ENCODE results near the gene M1AP. TPM values are rescaled to one million over a fixed set of nuclear protein-coding genes. Genes with fewer than 3 reads are reported as not detected.

M1AP gene
- total and polyA plus RNA-seq, 9 of the 15 experiments (the other 6 are each of a cell fraction or from before 2014, with no cell fraction given), result 0.06 to 0.33 (median 0.11) TPM; not detected in 4

DNA sequence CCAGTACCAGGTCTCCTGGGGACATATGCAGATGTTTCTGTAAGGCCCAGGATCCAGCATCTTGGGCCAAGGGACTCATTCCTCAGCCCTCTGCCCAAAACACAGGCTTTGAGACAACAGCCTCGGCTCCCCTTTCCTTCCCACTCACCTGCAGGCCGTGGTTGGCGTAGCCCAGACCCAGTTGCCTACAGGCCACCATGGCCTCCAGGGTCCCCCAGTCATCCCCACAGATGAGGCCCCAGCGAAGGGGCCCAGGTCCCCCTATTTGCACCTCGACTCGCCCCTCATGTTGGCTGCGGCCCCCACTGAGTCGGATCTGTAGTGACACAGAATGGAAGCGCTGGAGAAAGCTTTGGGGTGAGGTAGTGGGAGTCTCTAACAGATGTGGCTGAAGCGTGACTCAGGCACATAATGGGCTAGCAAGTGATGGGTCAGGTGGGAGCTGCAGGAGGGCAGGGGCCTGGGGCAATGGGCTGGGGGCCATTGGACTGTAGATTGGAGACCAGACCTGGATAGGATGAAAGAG, 112.6 kb downstream of the M1AP start:
- ChIA-PET CTCF (ENCODE audit: low intra/inter-chr PET ratio) (interaction anchor here (0.6 kb wide), 1 partner anchor 57 kb away, joined by 3 read pairs; no protein-coding TSS in a partner anchor), POLR2A (interaction anchor here (0.6 kb wide), 1 partner anchor 22 kb away, joined by 3 read pairs; no protein-coding TSS in a partner anchor)
- no peak overlapping the region for H2AFZ ChIP-seq (ENCODE audit: low read depth, low read length)
- H3K27me3 ChIP-seq (ENCODE audit: control insufficient read depth in 2 of 2, insufficient read depth in 2 of 2, low read length in 2 of 2), result no peaks in the 10 kb centered on the region
- no TSS peak for BruUV-seq (replicated peaks)
- H3K4me2 ChIP-seq (ENCODE audit: insufficient read depth, low read length), result no peak overlapping the region
- in situ Hi-C loops (cut with MboI) (no loop called here), intact Hi-C loops (cut with micrococcal nuclease) (no loop called here)
- H3K9me3 ChIP-seq (replicated peaks; ENCODE audit: control insufficient read depth, insufficient read depth, low read depth, low read length), result no peaks in the 10 kb centered on the region
- no peak overlapping the region for H3K9ac ChIP-seq (ENCODE audit: insufficient read depth in 1 of 2, low read depth in 2 of 2, low read length in 2 of 2)
- peaks cover 3% of the 10 kb centered on the region for H3K9me1 ChIP-seq (ENCODE audit: control insufficient read depth, insufficient read depth, low read length)
- H3K27ac ChIP-seq (ENCODE audit: extremely low read depth, low read depth, low read length), result no peak overlapping the region
- 52% methylated on average over 10 of the region's 10 CpGs for WGBS (ENCODE audit: insufficient coverage, low coverage, missing lambda C conversion rate)
- DNase-seq (ENCODE audit: extremely low read depth in 1 of 4, low spot score in 3 of 4) (no peak), FAIRE-seq (no peak), ATAC-seq (no peak)
- TF ChIP-seq, protein P1, sequence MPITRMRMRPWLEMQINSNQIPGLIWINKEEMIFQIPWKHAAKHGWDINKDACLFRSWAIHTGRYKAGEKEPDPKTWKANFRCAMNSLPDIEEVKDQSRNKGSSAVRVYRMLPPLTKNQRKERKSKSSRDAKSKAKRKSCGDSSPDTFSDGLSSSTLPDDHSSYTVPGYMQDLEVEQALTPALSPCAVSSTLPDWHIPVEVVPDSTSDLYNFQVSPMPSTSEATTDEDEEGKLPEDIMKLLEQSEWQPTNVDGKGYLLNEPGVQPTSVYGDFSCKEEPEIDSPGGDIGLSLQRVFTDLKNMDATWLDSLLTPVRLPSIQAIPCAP (CRISPR knock-in tag; IDR thresholded peaks at IDR 0.05; ENCODE audit: borderline replicate concordance), result no peak
- peak; percentile 53 for TF ChIP-seq POLR2G (IDR thresholded peaks at IDR 0.05; ENCODE audit: low read depth, low read length)
- no peaks in the 10 kb centered on the region for H4K20me1 ChIP-seq (replicated peaks; ENCODE audit: control insufficient read depth, insufficient read depth, low read length)
- peaks cover 31% of the 10 kb centered on the region for H3K36me3 ChIP-seq (ENCODE audit: control insufficient read depth, insufficient read depth, low read length)
- H3K4me3 ChIP-seq, result no peak overlapping the region
- peaks cover 19 to 29% of the 10 kb centered on the region in 2 experiments; a peak in 4 of 5 replicates for H3K4me1 ChIP-seq (replicated peaks in 1 of 2; ENCODE audit: control insufficient read depth in 2 of 2, insufficient read depth in 2 of 2, low read length in 2 of 2)
- peaks cover 16% of the 10 kb centered on the region for H3K79me2 ChIP-seq (ENCODE audit: control insufficient read depth, insufficient read depth, low read length)

DNA sequence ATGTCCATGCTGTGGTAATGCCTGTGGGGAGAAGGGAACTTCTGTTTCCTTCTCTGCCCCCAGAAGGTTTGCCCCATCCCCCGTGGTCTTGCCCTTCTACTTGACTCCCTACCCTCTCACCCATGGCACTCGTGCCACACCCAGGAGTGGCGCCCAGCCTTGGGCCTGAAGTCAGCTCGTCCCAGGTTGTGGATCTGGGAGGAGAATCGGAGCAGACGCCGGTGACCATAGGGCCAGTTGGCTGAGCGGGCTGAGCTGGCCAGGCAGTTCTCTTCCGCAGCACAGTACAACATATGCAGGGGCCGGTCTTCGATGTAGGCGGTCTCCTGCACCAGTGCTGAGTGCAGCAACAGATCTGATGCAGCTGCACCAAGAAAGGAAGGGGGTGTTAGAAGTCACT, 113.7 kb downstream of the M1AP start:
- FAIRE-seq (no peak), DNase-seq (ENCODE audit: extremely low read depth in 1 of 4, low spot score in 3 of 4) (no peak), ATAC-seq (no peak)
- peaks cover 31% of the 10 kb centered on the region for H3K36me3 ChIP-seq (ENCODE audit: control insufficient read depth, insufficient read depth, low read length)
- BruUV-seq (replicated peaks), result no TSS peak
- H3K27me3 ChIP-seq (ENCODE audit: control insufficient read depth in 2 of 2, insufficient read depth in 2 of 2, low read length in 2 of 2), result no peaks in the 10 kb centered on the region
- no peaks in the 10 kb centered on the region for H4K20me1 ChIP-seq (replicated peaks; ENCODE audit: control insufficient read depth, insufficient read depth, low read length)
- H3K27ac ChIP-seq (ENCODE audit: extremely low read depth, low read depth, low read length), result no peak overlapping the region
- H3K4me1 ChIP-seq (replicated peaks in 1 of 2; ENCODE audit: control insufficient read depth in 2 of 2, insufficient read depth in 2 of 2, low read length in 2 of 2), result peaks cover 19 to 32% of the 10 kb centered on the region in 2 experiments; a peak in 4 of 5 replicates
- H3K9me3 ChIP-seq (replicated peaks; ENCODE audit: control insufficient read depth, insufficient read depth, low read depth, low read length), result no peaks in the 10 kb centered on the region
- CTCF ChIA-PET (ENCODE audit: low intra/inter-chr PET ratio), result no interaction called here
- WGBS (ENCODE audit: insufficient coverage, low coverage, missing lambda C conversion rate), result 77% methylated on average over 12 of the region's 12 CpGs
- in situ Hi-C loops (cut with MboI), result no loop called here
- H3K9ac ChIP-seq (ENCODE audit: insufficient read depth in 1 of 2, low read depth in 2 of 2, low read length in 2 of 2), result peak overlapping the region in 1 of 2 experiments; percentile 28; a peak in 1 of 4 replicates
- H3K9me1 ChIP-seq (ENCODE audit: control insufficient read depth, insufficient read depth, low read length), result peaks cover 3% of the 10 kb centered on the region
- no peak overlapping the region for H2AFZ ChIP-seq (ENCODE audit: low read depth, low read length)
- POLR2A ChIA-PET, result interaction anchor here (3.7 kb wide), 1 partner anchor 12 kb away, joined by 17 read pairs; no protein-coding TSS in a partner anchor
- TF ChIP-seq TBL1XR1 (IDR thresholded peaks at IDR 0.05; ENCODE audit: low read length in 2 of 2), result no peak
- peak; percentile 26; the same call in 1 of the 2 replicates for TF ChIP-seq RBFOX2 (IDR thresholded peaks at IDR 0.05; ENCODE audit: low read depth, low read length)
- TF ChIP-seq, protein P2, sequence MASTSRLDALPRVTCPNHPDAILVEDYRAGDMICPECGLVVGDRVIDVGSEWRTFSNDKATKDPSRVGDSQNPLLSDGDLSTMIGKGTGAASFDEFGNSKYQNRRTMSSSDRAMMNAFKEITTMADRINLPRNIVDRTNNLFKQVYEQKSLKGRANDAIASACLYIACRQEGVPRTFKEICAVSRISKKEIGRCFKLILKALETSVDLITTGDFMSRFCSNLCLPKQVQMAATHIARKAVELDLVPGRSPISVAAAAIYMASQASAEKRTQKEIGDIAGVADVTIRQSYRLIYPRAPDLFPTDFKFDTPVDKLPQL (IDR thresholded peaks at IDR 0.05; ENCODE audit: extremely low read depth, insufficient read length), result no peak
- TF ChIP-seq TAF7 (tag; IDR thresholded peaks at IDR 0.05), result no peak
- peak; percentile 61 for TF ChIP-seq POLR2G (IDR thresholded peaks at IDR 0.05; ENCODE audit: low read depth, low read length)
- TF ChIP-seq CREM (IDR thresholded peaks at IDR 0.05; ENCODE audit: low read depth), result no peak
- TF ChIP-seq KDM5B (IDR thresholded peaks at IDR 0.05; ENCODE audit: insufficient replicate concordance, low read depth, low read length), result peak; percentile 38
- no peak overlapping the region for H3K4me3 ChIP-seq
- H3K4me2 ChIP-seq (ENCODE audit: insufficient read depth, low read length), result no peak overlapping the region
- H3K79me2 ChIP-seq (ENCODE audit: control insufficient read depth, insufficient read depth, low read length), result peaks cover 25% of the 10 kb centered on the region
- intact Hi-C loops (cut with micrococcal nuclease), result loop anchor here (5.0 kb wide), 2 partner anchors 53 to 282 kb away; no protein-coding TSS in a partner anchor
